HL-60 (cell line): ENCODE results near the gene CPT1C.

ENCODE experiments used
- DNase-seq, 2 experiments: peaks; one replicate each; pipeline ENCODE4 v3.0.0-alpha.2; 2010 to 2020; ENCODE audit warnings: low read depth in 1 of 2, low spot score in 1 of 2
- H3K27ac ChIP-seq: fragments of 250-450 bp; sonication (Bioruptor Pico); replicated peaks from 2 replicates; pipeline ENCODE4 v1.5.1; 2020; ENCODE audit warnings: mild to moderate bottlenecking, moderate library complexity
- H3K27me3 ChIP-seq: fragments of 250-450 bp; sonication (Bioruptor Pico); 2 replicates; pipeline ENCODE4 v1.5.1; 2021; ENCODE audit warnings: mild to moderate bottlenecking, moderate library complexity; ENCODE audit not compliant: insufficient read depth, poor library complexity, severe bottlenecking
- H3K4me3 ChIP-seq: replicated peaks from 2 replicates; pipeline ENCODE4 v1.5.1; 2011; ENCODE audit warnings: mild to moderate bottlenecking, control low read depth, low read length; ENCODE audit not compliant: insufficient read depth
- GABPA ChIP-seq: IDR thresholded peaks from 2 replicates; pipeline ENCODE4 v1.6.1; 2012; ENCODE audit warnings: low read depth
- POLR2AphosphoS5 ChIP-seq: IDR thresholded peaks from 2 replicates; pipeline ENCODE4 v1.6.1; 2012; ENCODE audit warnings: low read depth
- SPI1 ChIP-seq: IDR thresholded peaks from 2 replicates; pipeline ENCODE4 v1.6.1; 2012; ENCODE audit warnings: low read depth, mild to moderate bottlenecking, borderline replicate concordance
- TF ChIP-seq, protein P1 (sequence below): IDR thresholded peaks from 2 replicates; pipeline ENCODE4 v1.6.1; 2012; ENCODE audit warnings: low read depth; ENCODE audit not compliant: insufficient replicate concordance
- TF ChIP-seq, protein P2 (sequence below): IDR thresholded peaks from one replicate; pipeline ENCODE4 v1.5.1; 2011; ENCODE audit warnings: low read length, control low read depth, inconsistent platforms; ENCODE audit not compliant: insufficient read depth

The CPT1C gene

DNA sequence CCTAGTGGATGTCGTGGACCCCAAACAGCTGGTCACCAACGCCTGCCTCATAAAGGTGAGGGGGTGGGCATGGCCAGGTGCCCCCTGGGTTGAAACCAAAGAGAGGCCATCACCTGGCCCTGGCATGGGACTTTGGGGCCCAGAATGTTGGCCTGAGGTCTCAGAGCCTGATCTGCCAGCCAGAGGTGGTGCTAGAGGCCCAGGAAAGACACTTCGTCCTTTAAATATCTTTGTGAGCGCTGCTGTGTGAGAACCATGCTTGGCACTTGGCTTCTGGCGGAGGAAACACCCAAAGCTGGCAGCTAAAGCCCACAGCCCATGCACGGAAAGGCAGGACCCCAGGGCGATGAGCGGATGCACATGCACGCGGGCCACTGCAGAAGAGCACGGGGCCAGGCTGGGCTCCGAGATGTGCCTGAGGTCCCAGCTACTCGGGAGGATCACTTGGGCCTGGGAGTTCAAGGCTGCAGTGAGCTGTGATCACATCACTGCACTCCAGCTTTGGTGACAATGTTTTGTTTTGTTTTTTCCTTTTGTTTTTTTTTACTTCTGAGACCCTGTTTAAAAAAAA lies 5.8 kb upstream of the CPT1C start:
- DNase-seq, result no peak
- TF ChIP-seq POLR2AphosphoS5, result no peak
- no peak for TF ChIP-seq GABPA
- TF ChIP-seq, protein P1, sequence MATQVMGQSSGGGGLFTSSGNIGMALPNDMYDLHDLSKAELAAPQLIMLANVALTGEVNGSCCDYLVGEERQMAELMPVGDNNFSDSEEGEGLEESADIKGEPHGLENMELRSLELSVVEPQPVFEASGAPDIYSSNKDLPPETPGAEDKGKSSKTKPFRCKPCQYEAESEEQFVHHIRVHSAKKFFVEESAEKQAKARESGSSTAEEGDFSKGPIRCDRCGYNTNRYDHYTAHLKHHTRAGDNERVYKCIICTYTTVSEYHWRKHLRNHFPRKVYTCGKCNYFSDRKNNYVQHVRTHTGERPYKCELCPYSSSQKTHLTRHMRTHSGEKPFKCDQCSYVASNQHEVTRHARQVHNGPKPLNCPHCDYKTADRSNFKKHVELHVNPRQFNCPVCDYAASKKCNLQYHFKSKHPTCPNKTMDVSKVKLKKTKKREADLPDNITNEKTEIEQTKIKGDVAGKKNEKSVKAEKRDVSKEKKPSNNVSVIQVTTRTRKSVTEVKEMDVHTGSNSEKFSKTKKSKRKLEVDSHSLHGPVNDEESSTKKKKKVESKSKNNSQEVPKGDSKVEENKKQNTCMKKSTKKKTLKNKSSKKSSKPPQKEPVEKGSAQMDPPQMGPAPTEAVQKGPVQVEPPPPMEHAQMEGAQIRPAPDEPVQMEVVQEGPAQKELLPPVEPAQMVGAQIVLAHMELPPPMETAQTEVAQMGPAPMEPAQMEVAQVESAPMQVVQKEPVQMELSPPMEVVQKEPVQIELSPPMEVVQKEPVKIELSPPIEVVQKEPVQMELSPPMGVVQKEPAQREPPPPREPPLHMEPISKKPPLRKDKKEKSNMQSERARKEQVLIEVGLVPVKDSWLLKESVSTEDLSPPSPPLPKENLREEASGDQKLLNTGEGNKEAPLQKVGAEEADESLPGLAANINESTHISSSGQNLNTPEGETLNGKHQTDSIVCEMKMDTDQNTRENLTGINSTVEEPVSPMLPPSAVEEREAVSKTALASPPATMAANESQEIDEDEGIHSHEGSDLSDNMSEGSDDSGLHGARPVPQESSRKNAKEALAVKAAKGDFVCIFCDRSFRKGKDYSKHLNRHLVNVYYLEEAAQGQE, result no peak
- TF ChIP-seq, protein P2, sequence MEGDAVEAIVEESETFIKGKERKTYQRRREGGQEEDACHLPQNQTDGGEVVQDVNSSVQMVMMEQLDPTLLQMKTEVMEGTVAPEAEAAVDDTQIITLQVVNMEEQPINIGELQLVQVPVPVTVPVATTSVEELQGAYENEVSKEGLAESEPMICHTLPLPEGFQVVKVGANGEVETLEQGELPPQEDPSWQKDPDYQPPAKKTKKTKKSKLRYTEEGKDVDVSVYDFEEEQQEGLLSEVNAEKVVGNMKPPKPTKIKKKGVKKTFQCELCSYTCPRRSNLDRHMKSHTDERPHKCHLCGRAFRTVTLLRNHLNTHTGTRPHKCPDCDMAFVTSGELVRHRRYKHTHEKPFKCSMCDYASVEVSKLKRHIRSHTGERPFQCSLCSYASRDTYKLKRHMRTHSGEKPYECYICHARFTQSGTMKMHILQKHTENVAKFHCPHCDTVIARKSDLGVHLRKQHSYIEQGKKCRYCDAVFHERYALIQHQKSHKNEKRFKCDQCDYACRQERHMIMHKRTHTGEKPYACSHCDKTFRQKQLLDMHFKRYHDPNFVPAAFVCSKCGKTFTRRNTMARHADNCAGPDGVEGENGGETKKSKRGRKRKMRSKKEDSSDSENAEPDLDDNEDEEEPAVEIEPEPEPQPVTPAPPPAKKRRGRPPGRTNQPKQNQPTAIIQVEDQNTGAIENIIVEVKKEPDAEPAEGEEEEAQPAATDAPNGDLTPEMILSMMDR, result no peak
- no peak for TF ChIP-seq SPI1
- H3K4me3 ChIP-seq, result no peak overlapping the region
- no peaks in the 10 kb centered on the region for H3K27me3 ChIP-seq
- H3K27ac ChIP-seq, result no peak overlapping the region

DNA sequence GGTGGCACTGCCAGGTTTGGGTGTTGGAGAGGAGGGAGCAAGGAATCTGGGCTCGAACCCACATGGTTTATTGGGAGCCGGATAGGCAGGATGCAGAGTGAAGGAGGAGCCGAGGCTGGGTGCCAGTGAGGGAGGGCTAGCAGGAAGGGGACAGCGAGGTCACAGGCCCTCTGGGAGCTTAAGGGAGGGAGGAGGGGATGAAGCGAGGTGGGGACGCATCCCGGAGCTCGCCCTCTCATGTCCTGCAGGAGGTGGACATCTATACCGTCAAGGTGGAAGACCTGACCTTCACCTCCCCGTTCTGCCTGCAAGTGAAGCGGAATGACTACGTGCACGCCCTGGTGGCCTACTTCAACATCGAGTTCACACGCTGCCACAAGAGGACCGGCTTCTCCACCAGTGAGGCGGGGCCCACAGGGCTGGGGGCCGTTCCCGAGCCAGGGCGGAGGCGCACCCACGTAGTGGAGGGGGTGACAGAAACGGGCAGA lies 5.0 kb upstream of the CPT1C start:
- Histone ChIP-seq H3K27ac (no peak overlapping the region), H3K27me3 (no peaks in the 10 kb centered on the region), H3K4me3 (no peak overlapping the region)
- TF ChIP-seq, protein P1, result no peak
- peak; percentile 67; the same call in 1 of the 2 replicates for TF ChIP-seq POLR2AphosphoS5
- no peak for DNase-seq

DNA sequence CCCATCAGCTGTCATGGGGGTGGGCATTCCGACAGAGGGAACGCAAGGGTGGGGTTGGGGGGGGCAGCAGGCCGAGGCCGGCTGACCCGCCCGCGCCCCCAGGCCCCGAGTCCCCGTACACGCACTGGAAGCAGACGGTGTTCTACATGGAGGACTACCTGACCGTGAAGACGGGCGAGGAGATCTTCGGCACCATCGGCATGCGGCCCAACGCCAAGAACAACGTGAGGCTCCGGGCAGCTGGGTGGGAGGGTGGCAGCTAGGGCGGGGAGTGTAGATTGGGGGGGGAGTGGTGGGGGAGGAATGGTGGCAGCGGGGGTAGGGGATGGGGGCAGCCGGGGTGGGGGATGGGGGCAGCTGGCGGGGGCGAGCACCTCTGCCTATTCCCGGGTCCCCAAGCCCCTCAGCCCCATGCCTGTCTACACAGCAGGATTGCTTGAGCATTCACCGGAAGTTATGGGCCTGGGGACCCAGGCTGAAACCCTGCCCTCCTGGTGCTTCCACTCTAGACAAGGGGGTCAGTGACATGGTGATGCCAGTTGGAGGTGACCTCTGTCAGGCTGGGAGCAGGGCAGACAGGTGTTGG lies 4.3 kb upstream of the CPT1C start:
- Histone ChIP-seq H3K27ac (no peak overlapping the region), H3K27me3 (no peaks in the 10 kb centered on the region), H3K4me3 (no peak overlapping the region)
- TF ChIP-seq GABPA, result no peak
- TF ChIP-seq, protein P1, result no peak
- no peak for TF ChIP-seq POLR2AphosphoS5
- TF ChIP-seq, protein P2, result no peak
- no peak for TF ChIP-seq SPI1
- no peak for DNase-seq
